AG09319 (cell line): ENCODE results near the gene TLE5.

ENCODE experiments used
- DNase-seq: peaks from one replicate; pipeline ENCODE4 v3.0.0-alpha.2; 2010; ENCODE audit warnings: low read depth; ENCODE audit errors: extremely low read depth
- TF ChIP-seq, protein P1 (sequence below): IDR thresholded peaks from 2 replicates; pipeline ENCODE4 v1.5.1; 2011; ENCODE audit warnings: low read depth, mild to moderate bottlenecking, inconsistent platforms, low read length, moderate library complexity

TLE5 gene

GRCh38 chr19:3034406-3034655, 28.0 kb downstream of the TLE5 start:
- TF ChIP-seq, protein P1, sequence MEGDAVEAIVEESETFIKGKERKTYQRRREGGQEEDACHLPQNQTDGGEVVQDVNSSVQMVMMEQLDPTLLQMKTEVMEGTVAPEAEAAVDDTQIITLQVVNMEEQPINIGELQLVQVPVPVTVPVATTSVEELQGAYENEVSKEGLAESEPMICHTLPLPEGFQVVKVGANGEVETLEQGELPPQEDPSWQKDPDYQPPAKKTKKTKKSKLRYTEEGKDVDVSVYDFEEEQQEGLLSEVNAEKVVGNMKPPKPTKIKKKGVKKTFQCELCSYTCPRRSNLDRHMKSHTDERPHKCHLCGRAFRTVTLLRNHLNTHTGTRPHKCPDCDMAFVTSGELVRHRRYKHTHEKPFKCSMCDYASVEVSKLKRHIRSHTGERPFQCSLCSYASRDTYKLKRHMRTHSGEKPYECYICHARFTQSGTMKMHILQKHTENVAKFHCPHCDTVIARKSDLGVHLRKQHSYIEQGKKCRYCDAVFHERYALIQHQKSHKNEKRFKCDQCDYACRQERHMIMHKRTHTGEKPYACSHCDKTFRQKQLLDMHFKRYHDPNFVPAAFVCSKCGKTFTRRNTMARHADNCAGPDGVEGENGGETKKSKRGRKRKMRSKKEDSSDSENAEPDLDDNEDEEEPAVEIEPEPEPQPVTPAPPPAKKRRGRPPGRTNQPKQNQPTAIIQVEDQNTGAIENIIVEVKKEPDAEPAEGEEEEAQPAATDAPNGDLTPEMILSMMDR, result no peak
- no peak for DNase-seq

DNA sequence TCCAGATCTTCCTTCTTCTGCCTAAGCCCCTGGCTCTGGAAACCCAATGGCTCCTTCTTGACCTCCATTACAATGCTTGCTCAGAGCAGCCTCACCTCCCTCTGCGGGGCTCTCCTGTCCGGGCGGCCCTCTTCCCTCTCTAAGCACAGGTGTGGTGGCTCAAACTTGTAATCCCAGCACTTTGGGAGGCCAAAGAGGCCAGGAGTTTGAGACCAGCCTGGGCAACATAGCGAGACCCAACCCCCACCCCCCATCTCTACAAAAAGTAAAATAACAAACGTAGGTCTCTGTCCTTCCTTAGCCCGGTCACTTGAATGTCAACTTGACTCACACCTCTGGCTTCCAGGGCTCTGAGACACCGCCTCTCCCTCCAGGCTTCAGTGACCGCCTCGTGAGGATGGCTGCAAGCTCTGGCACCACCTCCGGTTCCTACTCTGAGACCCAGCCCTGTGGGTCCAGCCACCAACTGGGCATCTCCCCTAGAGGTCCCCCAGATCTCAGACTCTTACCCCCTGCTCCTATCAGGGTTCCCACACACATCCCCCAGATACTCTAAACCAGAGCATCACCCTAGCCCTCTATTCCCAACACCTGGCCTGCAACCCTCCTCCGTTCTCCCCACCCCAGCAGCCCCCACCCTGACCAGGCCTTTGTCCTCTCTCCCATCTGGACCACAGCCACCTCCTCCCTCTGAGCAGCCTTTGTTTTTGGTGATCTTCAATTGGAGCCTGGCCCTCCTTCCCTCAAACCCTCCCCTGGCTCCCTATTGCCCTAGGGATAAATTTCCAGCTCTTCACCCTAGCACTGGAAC, 28.5 kb downstream of the TLE5 start:
- no peak for DNase-seq
- TF ChIP-seq, protein P1, result no peak

GRCh38 chr19:3031607-3031867, 30.8 kb downstream of the TLE5 start:
- no peak for DNase-seq
- TF ChIP-seq, protein P1, result no peak

GRCh38 chr19:3029065-3029923, 33.0 kb downstream of the TLE5 start, which contains the start of gene TLE2:
TLE2 (minus strand) TSS chr19:3029280; CDS start chr19:3028904, 376 bp downstream.
- no peak for DNase-seq
- TF ChIP-seq, protein P1, result no peak

- TF ChIP-seq, protein P1, result no peak
- DNase-seq, result no peak
These were observed 33.8 kb downstream of the TLE5 start for GRCh38 chr19:3028305-3029064.

GRCh38 chr19:3027981-3028304, 34.4 kb downstream of the TLE5 start:
- TF ChIP-seq, protein P1, result no peak
- no peak for DNase-seq

GRCh38 chr19:3027292-3027691, 35.0 kb downstream of the TLE5 start:
- DNase-seq, result no peak
- TF ChIP-seq, protein P1, result no peak
